Mucosa of rectum (tissue), 2 donors: ENCODE measurements around the gene CAMSAP1.
A peak's percentile ranks its signal among the peaks of the same experiment; 100 is the strongest.

Source experiments
- H3K27ac ChIP-seq, 2 donors: one replicate each; pipeline ENCODE4 v1.7.0; 2013; ENCODE audit warnings: inconsistent platforms in 2 of 2, low read depth in 2 of 2, low read length in 2 of 2
- H3K27me3 ChIP-seq, 2 donors: one replicate each; pipeline ENCODE4 v1.7.0; 2013; ENCODE audit warnings: low read length in 2 of 2; ENCODE audit not compliant: control insufficient read depth in 2 of 2, insufficient read depth in 2 of 2
- H3K36me3 ChIP-seq, 2 donors: one replicate each; pipeline ENCODE4 v1.7.0; 2013; ENCODE audit warnings: low read length in 2 of 2; ENCODE audit not compliant: control insufficient read depth in 2 of 2, insufficient read depth in 2 of 2
- H3K4me1 ChIP-seq, 2 donors: one replicate each; pipeline ENCODE4 v1.7.0; 2013; ENCODE audit warnings: low read length in 2 of 2, mild to moderate bottlenecking in 1 of 2; ENCODE audit not compliant: control insufficient read depth in 2 of 2, insufficient read depth in 2 of 2
- H3K4me3 ChIP-seq, 2 donors: one replicate each; pipeline ENCODE4 v1.7.0; 2013; ENCODE audit warnings: low read length in 2 of 2
- H3K9ac ChIP-seq, 2 donors: one replicate each; pipeline ENCODE4 v1.7.0; 2013; ENCODE audit warnings: low read length in 2 of 2, low read depth in 1 of 2, mild to moderate bottlenecking in 1 of 2
- H3K9me3 ChIP-seq, 2 donors: one replicate each; pipeline ENCODE4 v1.7.0; 2013; ENCODE audit warnings: low read length in 2 of 2; ENCODE audit not compliant: control insufficient read depth in 2 of 2
- donor health status: healthy.
- donor health status: Normal muscosa, but diverticular disease.

The CAMSAP1 gene

GRCh38 chr9:135907006-135907430, 328 bp downstream of the CAMSAP1 start:
- Histone ChIP-seq H3K36me3 (peaks cover 3 to 4% of the 10 kb centered on the region in 2 donors), H3K9ac (peak overlapping the region in 1 of 2 donors; percentile 16), H3K27me3 (no peaks in the 10 kb centered on the region), H3K4me1 (peaks cover 12 to 16% of the 10 kb centered on the region in 2 donors), H3K9me3 (no peaks in the 10 kb centered on the region), H3K4me3 (peak overlapping the region; percentile 51 to 52), H3K27ac (no peak overlapping the region)

DNA sequence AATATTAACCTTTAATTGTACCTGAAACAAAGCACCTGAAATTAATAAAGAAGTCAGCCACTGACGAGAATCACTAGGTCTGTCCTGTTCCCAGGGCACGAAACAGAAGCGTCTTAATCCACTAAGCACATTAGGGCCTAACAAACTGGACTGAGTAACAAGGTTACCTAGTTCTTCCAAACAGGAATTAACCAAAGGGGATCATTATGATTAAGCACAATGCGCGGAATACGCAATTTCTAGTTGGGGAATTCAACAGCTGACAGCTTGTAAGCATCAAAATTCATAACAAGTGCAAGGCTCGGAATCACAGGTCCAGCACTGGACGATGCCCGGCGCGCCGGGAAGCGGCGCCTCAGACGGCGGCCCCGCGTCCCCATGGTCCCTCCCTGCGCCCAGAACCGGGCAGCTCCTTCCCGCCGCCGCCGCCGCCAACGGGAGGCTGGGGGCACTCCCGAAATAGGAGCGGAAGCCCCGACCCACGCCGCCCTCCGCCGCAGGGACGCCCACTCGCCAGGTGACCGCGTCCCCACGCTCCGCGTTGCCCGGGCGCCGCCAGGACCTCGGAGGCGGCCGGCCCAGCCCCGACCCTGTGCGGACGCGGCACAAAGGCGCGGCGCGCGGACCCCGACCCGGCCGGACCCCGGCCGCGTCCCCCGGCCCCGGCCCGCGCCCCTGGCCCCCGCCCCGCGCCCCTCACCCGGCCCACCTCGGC, 898 bp downstream of the CAMSAP1 start:
- peak overlapping the region in 1 of 2 donors; percentile 16 for H3K27ac ChIP-seq
- H3K9ac ChIP-seq: peak overlapping the region; percentile 16 to 24
- peak overlapping the region; percentile 51 to 78 for H3K4me3 ChIP-seq
- peaks cover 0 to 2% of the 10 kb centered on the region in 2 donors for H3K36me3 ChIP-seq
- peaks cover 12 to 16% of the 10 kb centered on the region in 2 donors for H3K4me1 ChIP-seq
- H3K27me3 ChIP-seq: no peaks in the 10 kb centered on the region
- H3K9me3 ChIP-seq: no peaks in the 10 kb centered on the region

DNA sequence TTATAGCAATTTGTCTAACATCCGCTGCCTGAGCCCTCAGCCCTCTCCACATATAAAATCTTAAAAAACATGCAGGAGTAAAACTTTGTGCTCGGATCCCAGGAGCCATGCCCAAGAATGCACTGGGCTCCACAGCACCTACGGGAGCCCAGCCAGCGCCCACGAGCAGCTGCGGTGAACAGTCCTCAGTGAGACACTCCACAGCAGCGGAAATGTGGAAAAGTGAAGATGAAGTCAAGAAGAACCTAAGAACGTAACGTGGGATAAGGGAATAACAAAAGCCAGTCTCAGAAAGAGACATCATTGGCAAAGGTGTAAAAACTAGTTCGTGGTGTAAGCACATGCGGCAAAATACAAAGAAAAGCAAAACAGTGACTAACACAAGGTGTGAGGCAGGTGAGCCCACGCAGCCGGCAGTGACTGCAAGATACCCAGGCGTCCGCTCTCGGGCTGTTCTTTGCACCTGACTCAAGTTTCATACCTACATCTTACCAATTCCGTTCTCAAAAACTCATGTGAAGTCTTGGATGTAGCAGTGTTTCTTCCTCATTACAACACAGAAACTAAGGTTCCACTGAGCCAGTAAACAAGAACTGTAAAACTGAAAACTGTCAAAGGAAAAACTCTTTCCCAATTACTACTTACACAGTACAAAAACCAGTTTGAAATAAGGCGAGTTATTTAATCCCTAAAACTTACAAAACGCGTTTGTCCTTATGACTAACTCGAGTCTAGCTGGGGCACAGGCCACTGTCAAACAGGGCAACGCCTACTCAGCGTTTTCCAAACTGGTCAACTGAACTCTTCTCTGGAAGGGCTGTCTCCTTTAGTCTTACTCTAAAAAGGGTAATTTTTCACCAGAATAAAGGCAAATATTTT, 1.7 kb downstream of the CAMSAP1 start:
- no peak overlapping the region for H3K27ac ChIP-seq
- peaks cover 0 to 2% of the 10 kb centered on the region in 2 donors for H3K36me3 ChIP-seq
- peak overlapping the region in 1 of 2 donors; percentile 24 for H3K9ac ChIP-seq
- peaks cover 12 to 16% of the 10 kb centered on the region in 2 donors for H3K4me1 ChIP-seq
- H3K9me3 ChIP-seq: no peaks in the 10 kb centered on the region
- H3K4me3 ChIP-seq: peak overlapping the region; percentile 50 to 78
- no peaks in the 10 kb centered on the region for H3K27me3 ChIP-seq

- Histone ChIP-seq H3K27ac (no peak overlapping the region), H3K9me3 (no peaks in the 10 kb centered on the region), H3K27me3 (no peaks in the 10 kb centered on the region), H3K4me1 (peaks cover 12 to 16% of the 10 kb centered on the region in 2 donors), H3K9ac (no peak overlapping the region), H3K36me3 (no peaks in the 10 kb centered on the region), H3K4me3 (no peak overlapping the region)
Observed at GRCh38 chr9:135903786-135904520, 3.4 kb downstream of the CAMSAP1 start.

DNA sequence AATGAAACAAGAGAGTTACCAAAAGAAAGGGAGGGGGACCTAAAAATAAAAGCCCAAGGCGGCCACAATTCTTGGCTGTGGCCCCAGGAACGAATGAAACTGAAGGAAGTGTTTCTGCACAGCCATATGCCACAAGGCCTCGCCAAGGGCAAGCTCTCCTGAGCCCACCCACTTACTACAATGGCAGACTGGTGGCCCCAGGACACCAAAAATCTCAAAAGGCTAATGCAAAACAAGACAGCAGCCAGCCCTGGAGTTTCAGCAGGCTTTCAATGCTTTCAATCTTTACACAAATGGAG, 4.0 kb downstream of the CAMSAP1 start:
- H3K4me3 ChIP-seq: no peak overlapping the region
- no peaks in the 10 kb centered on the region for H3K9me3 ChIP-seq
- H3K36me3 ChIP-seq: no peaks in the 10 kb centered on the region
- no peak overlapping the region for H3K27ac ChIP-seq
- no peaks in the 10 kb centered on the region for H3K27me3 ChIP-seq
- H3K9ac ChIP-seq: no peak overlapping the region
- peaks cover 7 to 10% of the 10 kb centered on the region in 2 donors for H3K4me1 ChIP-seq

- Histone ChIP-seq H3K4me1 (peaks cover 4 to 9% of the 10 kb centered on the region in 2 donors), H3K4me3 (no peak overlapping the region), H3K27ac (no peak overlapping the region), H3K9me3 (no peaks in the 10 kb centered on the region), H3K27me3 (no peaks in the 10 kb centered on the region), H3K36me3 (no peaks in the 10 kb centered on the region), H3K9ac (no peak overlapping the region)
Observed at GRCh38 chr9:135902655-135903357, 4.5 kb downstream of the CAMSAP1 start.

DNA sequence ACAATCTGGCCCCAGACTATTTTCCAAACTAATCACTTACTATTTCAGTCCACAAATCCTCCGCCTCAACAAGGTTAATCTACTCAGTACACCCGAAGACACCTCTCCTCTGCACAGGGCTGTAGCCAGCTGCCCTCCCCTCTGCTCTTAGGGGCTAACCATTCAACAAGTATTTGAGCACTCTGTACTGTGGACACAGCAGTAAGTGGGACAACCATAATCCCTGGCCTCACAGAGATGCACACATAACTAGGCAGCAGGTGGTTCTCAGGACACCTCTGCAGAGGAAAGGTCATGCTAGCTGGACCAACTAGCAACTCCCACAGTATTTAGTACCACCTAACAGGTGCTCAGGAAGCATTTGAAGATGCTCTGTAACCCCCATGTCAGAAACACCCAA, 5.5 kb downstream of the CAMSAP1 start:
- Histone ChIP-seq H3K9me3 (no peaks in the 10 kb centered on the region), H3K9ac (no peak overlapping the region), H3K27ac (no peak overlapping the region), H3K4me1 (peaks cover 4 to 9% of the 10 kb centered on the region in 2 donors), H3K36me3 (no peaks in the 10 kb centered on the region), H3K4me3 (no peak overlapping the region), H3K27me3 (no peaks in the 10 kb centered on the region)

GRCh38 chr9:135901031-135901758, 6.2 kb downstream of the CAMSAP1 start:
- Histone ChIP-seq H3K9me3 (no peaks in the 10 kb centered on the region), H3K4me3 (no peak overlapping the region), H3K27me3 (no peaks in the 10 kb centered on the region), H3K36me3 (no peaks in the 10 kb centered on the region), H3K4me1 (peaks cover under 1 to 7% of the 10 kb centered on the region in 2 donors), H3K9ac (no peak overlapping the region), H3K27ac (no peak overlapping the region)

DNA sequence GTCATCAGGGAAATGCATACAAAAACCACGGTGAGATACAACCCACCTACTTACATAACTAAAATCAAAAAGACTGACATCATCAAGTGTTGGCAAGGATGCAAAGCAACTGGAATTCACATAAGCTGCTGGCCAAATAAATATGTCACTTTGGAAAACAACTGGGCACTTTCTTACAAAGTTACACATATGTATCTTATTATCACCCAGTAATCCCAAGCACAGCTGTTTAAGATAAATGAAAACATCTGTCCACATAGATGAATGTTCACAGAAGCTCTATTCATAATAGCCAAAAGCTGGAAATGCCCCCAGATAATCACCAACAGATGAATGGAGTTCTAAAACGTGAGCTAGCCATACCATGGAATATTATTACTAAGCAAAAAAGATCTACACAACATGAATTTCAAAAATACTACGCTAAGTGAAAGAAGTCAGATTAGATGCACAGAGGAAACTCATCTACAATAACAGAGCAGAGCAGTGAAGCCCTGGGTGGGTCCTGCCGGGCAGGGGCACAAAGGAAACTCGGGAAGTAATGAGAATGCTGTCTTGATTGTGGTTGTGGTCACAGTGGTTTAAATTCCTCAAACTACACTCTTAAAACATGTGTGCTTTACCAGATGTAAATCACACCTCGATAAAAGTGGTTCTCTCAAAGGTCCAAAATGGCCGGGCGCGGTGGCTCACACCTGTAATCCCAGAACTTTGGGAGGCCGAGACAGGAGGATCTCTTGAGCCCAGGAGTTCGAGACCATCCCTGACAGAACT, 8.5 kb downstream of the CAMSAP1 start:
- Histone ChIP-seq H3K36me3 (no peaks in the 10 kb centered on the region), H3K27me3 (no peaks in the 10 kb centered on the region), H3K4me3 (no peak overlapping the region), H3K27ac (no peak overlapping the region), H3K9me3 (no peaks in the 10 kb centered on the region), H3K4me1 (no peaks in the 10 kb centered on the region), H3K9ac (no peak overlapping the region)
